ENCODE results near the gene SVIL.
"Not testable (repeated sequence)": the region's sequence is repeated elsewhere in the genome, so short reads cannot be mapped to it uniquely, and the experiment has no call there.

Gene SVIL

GRCh38 chr10:29574212-29575097 is 60.3 kb downstream of the SVIL start:
- not testable (repeated sequence) for DNase-seq (ENCODE audit: low spot score)

- not testable (repeated sequence) for DNase-seq (ENCODE audit: low spot score)
Observed at GRCh38 chr10:29570248-29570647, 64.5 kb downstream of the SVIL start.

GRCh38 chr10:29569795-29570194 is 65.0 kb downstream of the SVIL start:
- DNase-seq (ENCODE audit: low spot score): no peak

GRCh38 chr10:29567003-29567402 is 67.8 kb downstream of the SVIL start:
- no peak for DNase-seq (ENCODE audit: low spot score)

- DNase-seq (ENCODE audit: low spot score): not testable (repeated sequence)
Observed at GRCh38 chr10:29566209-29566608, 68.6 kb downstream of the SVIL start.

GRCh38 chr10:29563420-29564035 is 71.2 kb downstream of the SVIL start:
- DNase-seq (ENCODE audit: low spot score): no peak

- not testable (repeated sequence) for DNase-seq (ENCODE audit: low spot score)
Observed at GRCh38 chr10:29563006-29563405, 71.8 kb downstream of the SVIL start.

GRCh38 chr10:29559996-29560395 is 74.8 kb downstream of the SVIL start:
- no peak for DNase-seq (ENCODE audit: low spot score)

- no peak for DNase-seq (ENCODE audit: low spot score)
Observed at GRCh38 chr10:29557665-29558064, 77.1 kb downstream of the SVIL start.

- DNase-seq (ENCODE audit: low spot score): no peak
Observed at GRCh38 chr10:29555746-29556481, 78.9 kb downstream of the SVIL start.

- DNase-seq (ENCODE audit: low spot score): no peak
Observed at GRCh38 chr10:29555091-29555745, 79.6 kb downstream of the SVIL start.

GRCh38 chr10:29554660-29555059 is 80.1 kb downstream of the SVIL start:
- DNase-seq (ENCODE audit: low spot score): no peak

- no peak for DNase-seq (ENCODE audit: low spot score)
Observed at GRCh38 chr10:29553544-29554250, 81.1 kb downstream of the SVIL start.

GRCh38 chr10:29553116-29553515 is 81.7 kb downstream of the SVIL start:
- not testable (repeated sequence) for DNase-seq (ENCODE audit: low spot score)

- DNase-seq (ENCODE audit: low spot score): not testable (repeated sequence)
Observed at GRCh38 chr10:29549493-29549892, 85.3 kb downstream of the SVIL start.

GRCh38 chr10:29546773-29547313 is 87.9 kb downstream of the SVIL start:
- no peak for DNase-seq (ENCODE audit: low spot score)

- DNase-seq (ENCODE audit: low spot score): no peak
Observed at GRCh38 chr10:29545122-29545521, 89.6 kb downstream of the SVIL start.

- DNase-seq (ENCODE audit: low spot score): no peak
Observed at GRCh38 chr10:29543715-29544114, 91.1 kb downstream of the SVIL start.

- DNase-seq (ENCODE audit: low spot score): no peak
Observed at GRCh38 chr10:29542723-29543122, 92.0 kb downstream of the SVIL start.

- DNase-seq (ENCODE audit: low spot score): no peak
Observed at GRCh38 chr10:29541422-29542210, 93.2 kb downstream of the SVIL start.
